ENCODE results near the gene ALCAM. TPM values are rescaled to one million over a fixed set of nuclear protein-coding genes. Genes with fewer than 3 reads are reported as not detected.
"Not testable (repeated sequence)": the region's sequence is repeated elsewhere in the genome, so short reads cannot be mapped to it uniquely, and the experiment has no call there.

The ALCAM gene
- total RNA-seq, 2 experiments from 2014 or later, result 20.3 to 20.6 TPM

DNA sequence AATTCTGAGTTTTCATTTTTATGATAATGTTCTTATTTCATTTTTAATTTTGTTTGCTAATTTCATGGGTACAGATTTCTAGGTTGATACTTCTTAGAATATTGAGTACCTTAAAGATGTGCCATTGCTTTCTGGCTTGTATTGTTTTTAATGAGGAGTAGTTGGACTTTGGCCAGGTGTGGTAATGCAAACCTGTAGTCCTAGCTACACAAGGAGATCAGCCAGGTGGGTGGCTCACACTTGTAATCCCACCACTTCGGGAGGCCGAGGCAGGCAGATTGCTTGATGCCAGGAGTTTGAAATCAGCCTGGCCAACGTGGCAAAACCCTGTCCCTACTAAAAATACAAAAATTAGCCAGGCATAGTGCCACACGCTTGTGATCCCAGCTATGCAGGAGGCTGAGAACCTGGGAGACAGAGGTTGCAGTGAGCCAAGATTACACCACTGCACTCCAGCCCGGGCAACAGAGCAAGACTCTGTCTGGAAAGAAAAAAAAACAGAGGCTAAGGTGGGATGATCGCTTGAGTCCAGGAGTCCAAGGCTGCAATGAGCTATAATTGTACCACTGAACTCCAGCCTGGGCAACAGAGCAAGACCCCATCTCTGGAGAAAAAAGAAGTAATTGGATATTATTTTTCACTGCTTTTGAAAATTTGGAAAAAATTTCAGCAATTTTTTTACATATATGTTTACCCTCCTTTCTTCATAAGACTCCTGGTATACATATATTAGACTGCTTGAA is 198.0 kb downstream of the ALCAM start:
- H3K4me3 Mint-ChIP-seq, result no peak overlapping the region
- no peaks in the 10 kb centered on the region for H3K27me3 Mint-ChIP-seq
- no peak for DNase-seq
- CTCF ChIA-PET, result no interaction called here
- intact Hi-C loops (cut with micrococcal nuclease), result no loop called here
- peaks cover 2% of the 10 kb centered on the region for H3K9me3 Mint-ChIP-seq
- H3K4me1 Mint-ChIP-seq (ENCODE audit: low read depth), result no peaks in the 10 kb centered on the region
- no peak overlapping the region for H3K27ac Mint-ChIP-seq
- H3K36me3 Mint-ChIP-seq, result peaks cover 8% of the 10 kb centered on the region
- POLR2A ChIA-PET, result no interaction called here

- intact Hi-C loops (cut with micrococcal nuclease), result no loop called here
- ChIA-PET CTCF (no interaction called here), POLR2A (no interaction called here)
- H3K36me3 Mint-ChIP-seq, result peaks cover 8% of the 10 kb centered on the region
- H3K27me3 Mint-ChIP-seq, result no peaks in the 10 kb centered on the region
- H3K4me3 Mint-ChIP-seq, result no peak overlapping the region
- no peak for DNase-seq
- no peak overlapping the region for H3K27ac Mint-ChIP-seq
- H3K9me3 Mint-ChIP-seq, result no peaks in the 10 kb centered on the region
- H3K4me1 Mint-ChIP-seq (ENCODE audit: low read depth), result no peaks in the 10 kb centered on the region
Measured at GRCh38 chr3:105571005-105571404, 204.3 kb downstream of the ALCAM start.

DNA sequence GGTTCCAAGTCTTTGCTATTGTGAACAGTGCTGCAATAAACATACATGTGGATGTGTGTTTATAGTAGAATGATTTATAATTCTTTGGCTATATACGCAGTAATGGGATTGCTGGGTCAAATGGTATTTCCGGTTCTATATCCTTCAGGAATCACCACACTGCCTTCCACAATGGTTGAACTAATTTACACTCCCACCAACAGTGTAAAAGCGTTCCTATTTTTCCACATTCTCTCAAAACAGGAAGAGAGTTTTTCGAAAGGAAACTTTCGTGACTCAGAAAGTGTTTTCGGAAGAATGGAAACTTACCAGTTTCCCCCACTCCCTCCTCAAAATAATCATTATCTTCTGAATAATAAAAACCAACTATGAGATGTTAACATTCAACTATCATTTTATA is 205.8 kb downstream of the ALCAM start:
- ChIA-PET CTCF (no interaction called here), POLR2A (no interaction called here)
- H3K27ac Mint-ChIP-seq, result no peak overlapping the region
- DNase-seq, result no peak
- no peaks in the 10 kb centered on the region for H3K27me3 Mint-ChIP-seq
- H3K4me3 Mint-ChIP-seq, result no peak overlapping the region
- H3K4me1 Mint-ChIP-seq (ENCODE audit: low read depth), result no peaks in the 10 kb centered on the region
- intact Hi-C loops (cut with micrococcal nuclease), result no loop called here
- H3K9me3 Mint-ChIP-seq, result no peaks in the 10 kb centered on the region
- peaks cover 12% of the 10 kb centered on the region for H3K36me3 Mint-ChIP-seq

DNA sequence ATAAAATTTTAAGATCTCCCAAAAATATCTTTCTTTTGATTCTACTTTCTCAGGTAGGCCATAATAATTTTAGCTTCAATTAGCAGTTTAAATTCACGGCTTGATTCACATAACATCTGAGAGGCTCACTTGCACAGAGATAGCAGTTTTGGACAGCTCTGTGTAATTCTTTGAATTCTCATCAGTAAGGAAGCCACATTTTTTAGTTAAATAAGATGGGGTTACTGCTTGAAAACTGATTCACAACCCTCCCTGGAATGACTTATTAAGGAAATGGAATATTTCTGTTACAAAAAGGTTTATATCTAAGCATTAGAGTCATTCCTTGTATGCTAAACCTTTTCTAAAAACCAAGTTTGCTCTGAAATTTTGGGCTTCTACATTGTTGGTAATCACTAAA is 212.7 kb downstream of the ALCAM start:
- Mint-ChIP-seq H3K27ac (no peak overlapping the region), H3K36me3 (peaks cover 6% of the 10 kb centered on the region), H3K27me3 (no peaks in the 10 kb centered on the region), H3K9me3 (no peaks in the 10 kb centered on the region), H3K4me1 (ENCODE audit: low read depth) (no peaks in the 10 kb centered on the region), H3K4me3 (no peak overlapping the region)
- ChIA-PET POLR2A (no interaction called here), CTCF (no interaction called here)
- no peak for DNase-seq
- intact Hi-C loops (cut with micrococcal nuclease), result no loop called here

DNA sequence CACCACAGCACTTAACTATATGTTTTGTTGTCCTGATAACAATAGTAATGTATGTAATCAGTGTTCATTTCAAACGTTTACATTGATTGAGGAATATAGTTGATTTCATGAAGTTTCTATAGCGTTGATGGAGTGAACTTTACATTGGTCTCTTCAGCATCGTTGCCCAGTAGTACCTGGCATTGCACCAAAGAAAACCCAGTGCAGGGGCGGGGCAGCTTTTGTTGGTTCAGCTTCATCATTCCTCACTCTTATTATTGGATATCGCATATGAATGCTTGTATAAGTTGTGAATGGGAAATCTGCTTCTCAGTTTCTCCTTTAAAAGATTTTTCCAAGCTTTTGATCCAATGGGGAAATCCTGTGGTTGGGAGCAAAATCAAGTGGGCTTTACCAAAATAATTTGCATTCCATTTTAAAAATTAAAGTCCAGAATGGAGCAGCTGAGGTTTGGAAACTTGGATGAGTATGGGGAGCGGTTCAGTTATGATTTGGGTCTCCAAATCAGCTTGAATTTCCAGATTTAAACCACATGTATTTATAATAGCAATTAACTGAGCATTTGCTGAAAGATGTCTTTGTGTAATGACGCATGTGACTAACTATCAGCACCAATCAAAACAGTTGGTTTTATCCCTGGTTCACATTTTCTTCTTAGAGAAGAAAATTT is 213.7 kb downstream of the ALCAM start:
- ChIA-PET CTCF (no interaction called here), POLR2A (no interaction called here)
- Mint-ChIP-seq H3K4me1 (ENCODE audit: low read depth) (no peaks in the 10 kb centered on the region), H3K9me3 (no peaks in the 10 kb centered on the region), H3K4me3 (no peak overlapping the region), H3K36me3 (peaks cover 3% of the 10 kb centered on the region), H3K27me3 (no peaks in the 10 kb centered on the region), H3K27ac (no peak overlapping the region)
- DNase-seq, result no peak
- intact Hi-C loops (cut with micrococcal nuclease), result no loop called here

GRCh38 chr3:105582015-105582414 is 215.3 kb downstream of the ALCAM start:
- Mint-ChIP-seq H3K9me3 (no peaks in the 10 kb centered on the region), H3K4me1 (ENCODE audit: low read depth) (no peaks in the 10 kb centered on the region), H3K27ac (no peak overlapping the region), H3K36me3 (no peaks in the 10 kb centered on the region), H3K4me3 (no peak overlapping the region), H3K27me3 (no peaks in the 10 kb centered on the region)
- intact Hi-C loops (cut with micrococcal nuclease), result no loop called here
- POLR2A ChIA-PET, result no interaction called here
- DNase-seq, result no peak
- CTCF ChIA-PET, result no interaction called here

- H3K27me3 Mint-ChIP-seq, result no peaks in the 10 kb centered on the region
- no peak overlapping the region for H3K27ac Mint-ChIP-seq
- H3K4me3 Mint-ChIP-seq, result no peak overlapping the region
- H3K9me3 Mint-ChIP-seq, result no peaks in the 10 kb centered on the region
- no peak for DNase-seq
- ChIA-PET CTCF (no interaction called here), POLR2A (no interaction called here)
- intact Hi-C loops (cut with micrococcal nuclease), result no loop called here
- no peaks in the 10 kb centered on the region for H3K4me1 Mint-ChIP-seq (ENCODE audit: low read depth)
- no peaks in the 10 kb centered on the region for H3K36me3 Mint-ChIP-seq
Measured at GRCh38 chr3:105584003-105584790, 217.5 kb downstream of the ALCAM start.

DNA sequence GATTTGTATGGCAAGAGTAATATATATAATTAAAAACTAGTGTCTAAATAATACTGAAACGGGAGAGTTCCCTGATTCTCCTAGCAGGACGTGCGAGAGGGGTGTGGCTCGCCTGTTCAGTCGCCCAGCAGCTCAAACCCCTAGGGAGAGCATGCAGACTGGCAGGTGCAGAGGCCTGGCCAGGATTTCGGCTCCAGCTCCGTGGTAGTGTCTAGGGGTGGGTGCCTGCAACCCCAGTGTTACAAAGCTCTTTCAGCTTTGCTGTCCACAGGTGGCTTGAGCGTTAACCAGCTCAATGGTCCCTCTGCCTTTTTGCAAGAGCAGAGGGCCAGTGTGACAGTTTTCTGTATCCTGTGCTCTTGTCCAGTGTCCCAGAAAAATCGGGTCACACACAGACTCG is 226.6 kb downstream of the ALCAM start:
- Mint-ChIP-seq H3K36me3 (no peaks in the 10 kb centered on the region), H3K4me3 (no peak overlapping the region), H3K4me1 (ENCODE audit: low read depth) (peaks cover 8% of the 10 kb centered on the region), H3K9me3 (peaks cover 2% of the 10 kb centered on the region), H3K27me3 (no peaks in the 10 kb centered on the region), H3K27ac (no peak overlapping the region)
- POLR2A ChIA-PET, result no interaction called here
- intact Hi-C loops (cut with micrococcal nuclease), result no loop called here
- CTCF ChIA-PET, result no interaction called here
- DNase-seq, result no peak

DNA sequence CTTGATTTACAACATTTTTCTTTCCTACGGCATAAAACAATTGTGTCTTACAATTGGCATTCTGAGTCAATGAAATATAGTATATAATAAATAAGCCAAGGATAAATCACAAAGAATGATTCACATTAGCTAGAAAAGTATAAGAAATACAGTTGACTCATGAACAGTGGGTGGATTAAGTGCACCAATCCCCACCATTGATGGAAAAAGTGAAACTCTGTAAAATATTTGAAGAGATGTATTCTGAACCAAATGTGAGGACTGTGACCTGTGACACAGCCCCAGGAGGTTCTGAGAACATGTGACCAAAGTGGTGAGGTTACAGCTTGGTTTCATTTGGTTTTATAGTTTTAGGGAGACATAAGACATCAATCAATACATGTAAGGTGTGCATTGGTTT is 227.5 kb downstream of the ALCAM start:
- intact Hi-C loops (cut with micrococcal nuclease), result no loop called here
- no peaks in the 10 kb centered on the region for H3K27me3 Mint-ChIP-seq
- peak; percentile 15 for DNase-seq
- peaks cover 2% of the 10 kb centered on the region for H3K9me3 Mint-ChIP-seq
- H3K4me3 Mint-ChIP-seq, result no peak overlapping the region
- CTCF ChIA-PET, result no interaction called here
- POLR2A ChIA-PET, result no interaction called here
- peaks cover 8% of the 10 kb centered on the region for H3K4me1 Mint-ChIP-seq (ENCODE audit: low read depth)
- no peaks in the 10 kb centered on the region for H3K36me3 Mint-ChIP-seq
- no peak overlapping the region for H3K27ac Mint-ChIP-seq

- H3K9me3 Mint-ChIP-seq, result no peaks in the 10 kb centered on the region
- ChIA-PET POLR2A (no interaction called here), CTCF (no interaction called here)
- H3K4me3 Mint-ChIP-seq, result no peak overlapping the region
- no peak for DNase-seq
- H3K36me3 Mint-ChIP-seq, result no peaks in the 10 kb centered on the region
- peaks cover 8% of the 10 kb centered on the region for H3K4me1 Mint-ChIP-seq (ENCODE audit: low read depth)
- no peak overlapping the region for H3K27ac Mint-ChIP-seq
- intact Hi-C loops (cut with micrococcal nuclease), result no loop called here
- no peaks in the 10 kb centered on the region for H3K27me3 Mint-ChIP-seq
Measured at GRCh38 chr3:105598042-105598796, 231.5 kb downstream of the ALCAM start.

- ChIA-PET POLR2A (no interaction called here), CTCF (no interaction called here)
- no peak overlapping the region for H3K4me3 Mint-ChIP-seq
- H3K9me3 Mint-ChIP-seq, result no peaks in the 10 kb centered on the region
- no peaks in the 10 kb centered on the region for H3K36me3 Mint-ChIP-seq
- intact Hi-C loops (cut with micrococcal nuclease), result no loop called here
- H3K27ac Mint-ChIP-seq, result no peak overlapping the region
- H3K4me1 Mint-ChIP-seq (ENCODE audit: low read depth), result peaks cover 3% of the 10 kb centered on the region
- DNase-seq, result no peak
- no peaks in the 10 kb centered on the region for H3K27me3 Mint-ChIP-seq
Measured at GRCh38 chr3:105599350-105599749, 232.6 kb downstream of the ALCAM start.

DNA sequence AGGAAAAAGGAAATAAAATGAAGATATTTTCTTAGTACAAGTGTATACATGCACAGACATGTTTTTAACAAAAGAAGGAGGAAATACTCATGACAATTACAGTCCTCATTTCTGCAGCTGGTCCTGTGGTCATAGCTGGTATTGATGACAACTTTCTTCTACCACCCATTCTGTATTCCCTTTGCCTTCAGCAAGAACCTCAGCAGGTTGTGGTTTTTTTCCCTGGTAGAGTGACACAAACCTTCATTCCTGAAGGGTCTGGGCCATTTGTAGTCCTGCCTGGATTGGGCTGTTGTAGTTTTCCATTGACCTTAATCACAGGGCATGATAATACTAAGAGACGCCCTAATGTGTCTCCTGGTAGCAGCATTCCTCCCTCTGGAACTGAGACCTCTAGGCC is 235.0 kb downstream of the ALCAM start:
- H3K9me3 Mint-ChIP-seq; H3K4me3 Mint-ChIP-seq; intact Hi-C loops (cut with micrococcal nuclease); CTCF ChIA-PET; H3K27me3 Mint-ChIP-seq; POLR2A ChIA-PET; H3K36me3 Mint-ChIP-seq; DNase-seq; H3K4me1 Mint-ChIP-seq (ENCODE audit: low read depth); H3K27ac Mint-ChIP-seq: not testable (repeated sequence)

All from activated CD4-positive, alpha-beta memory T cell treated with anti-CD3 and anti-CD28 coated beads for 36 hours (primary cell).